Fibroblast of lung (primary cell): Measurements from ENCODE around the gene SREK1IP1. TPM values are rescaled to one million over a fixed set of nuclear protein-coding genes. Genes with fewer than 3 reads are reported as not detected.

Experiments
- DNase-seq, 2 donors: peaks; one replicate each; pipeline versions ENCODE4 v3.0.0 to v3.0.0-alpha.2; 2010; ENCODE audit warnings: low read depth in 2 of 2
- H2AFZ ChIP-seq: 2 replicates; pipeline ENCODE4 v1.5.1; 2012; ENCODE audit warnings: low read length, control low read depth, inconsistent platforms
- H3K27ac ChIP-seq: 2 replicates; pipeline ENCODE4 v1.5.1; 2011; ENCODE audit warnings: low read length, control low read depth; ENCODE audit not compliant: insufficient read depth
- H3K27me3 ChIP-seq: 2 replicates; pipeline ENCODE4 v1.5.1; 2011; ENCODE audit warnings: mild to moderate bottlenecking, low read length; ENCODE audit not compliant: control insufficient read depth, insufficient read depth
- H3K36me3 ChIP-seq: 2 replicates; pipeline ENCODE4 v1.5.1; 2011; ENCODE audit warnings: low read length; ENCODE audit not compliant: control insufficient read depth, insufficient read depth
- H3K4me1 ChIP-seq: 2 replicates; pipeline ENCODE4 v1.5.1; 2011; ENCODE audit warnings: low read length; ENCODE audit not compliant: control insufficient read depth, insufficient read depth; ENCODE audit errors: extremely low read depth
- H3K4me2 ChIP-seq: 2 replicates; pipeline ENCODE4 v1.5.1; 2011; ENCODE audit warnings: low read length, control low read depth; ENCODE audit not compliant: insufficient read depth; ENCODE audit errors: extremely low read depth
- H3K4me3 ChIP-seq, 4 experiments: fragments of 200-600 bp in 1 of 4; sonication (generic) in 1 of 4; replicated peaks in 1 of 4; 2 replicates each; pipeline ENCODE4 v1.5.1; 2011 to 2016; ENCODE audit warnings: low read length in 4 of 4, low read depth in 3 of 4, mild to moderate bottlenecking in 3 of 4, control low read depth in 2 of 4, inconsistent platforms in 1 of 4, mixed read lengths in 1 of 4; ENCODE audit not compliant: insufficient read depth in 1 of 4; ENCODE audit errors: control extremely low read depth in 1 of 4
- H3K79me2 ChIP-seq: 2 replicates; pipeline ENCODE4 v1.5.1; 2012; ENCODE audit warnings: mild to moderate bottlenecking, low read length, inconsistent platforms; ENCODE audit not compliant: control insufficient read depth, insufficient read depth
- H3K9ac ChIP-seq: 2 replicates; pipeline ENCODE4 v1.5.1; 2011; ENCODE audit warnings: mild to moderate bottlenecking, low read length, control low read depth; ENCODE audit not compliant: insufficient read depth
- H3K9me3 ChIP-seq: 2 replicates; pipeline ENCODE4 v1.5.1; 2012; ENCODE audit warnings: low read depth, low read length; ENCODE audit not compliant: control insufficient read depth, insufficient read depth
- H4K20me1 ChIP-seq: 2 replicates; pipeline ENCODE4 v1.5.1; 2011; ENCODE audit warnings: low read length; ENCODE audit not compliant: control insufficient read depth, insufficient read depth; ENCODE audit errors: extremely low read depth
- CTCF ChIP-seq, 2 donors: IDR thresholded peaks in 1 of 2; conservative IDR thresholded peaks in 1 of 2; 1 replicate in 1 of 2; 2 replicates in 1 of 2; pipeline ENCODE4 v1.5.1; 2011 to 2012; ENCODE audit warnings: low read length in 2 of 2, control low read depth in 1 of 2, inconsistent platforms in 1 of 2, low read depth in 1 of 2, mild to moderate bottlenecking in 1 of 2
- EZH2 ChIP-seq: IDR thresholded peaks from 2 replicates; pipeline ENCODE4 v1.5.1; 2012; ENCODE audit warnings: low read length, control low read depth, mild to moderate bottlenecking; ENCODE audit errors: missing control alignments
- polyA plus RNA-seq, 2 donors: library from polyadenylated mRNA; depleted of rRNA in 1 of 2; stranded (reverse) in 1 of 2; unstranded in 1 of 2; fragments of >200 nt; gene quantifications; 2 replicates each; pipeline ENCODE4 v1.2.1, GENCODE V29; 2011 to 2012; ENCODE audit warnings: missing spikeins in 1 of 2
- total RNA-seq: library from RNA; depleted of rRNA; stranded (reverse); fragments of >200 nt; gene quantifications from 2 replicates; pipeline ENCODE4 v1.2.1, GENCODE V29; 2014

The SREK1IP1 gene
- total and polyA plus RNA-seq, 2 donors (not counting 1 experiment from before 2014, with no cell fraction given) = 6.5 to 13.5 TPM

GRCh38 chr5:64769855-64770254 lies 1.4 kb upstream of the SREK1IP1 start:
- Histone ChIP-seq H3K4me1 (peaks cover 9% of the 10 kb centered on the region), H3K9ac (peak overlapping the region; percentile 4), H3K27me3 (no peaks in the 10 kb centered on the region), H3K4me3 (peak overlapping the region; percentile 87 to 99 (median 91)), H3K36me3 (no peaks in the 10 kb centered on the region), H3K4me2 (peak overlapping the region; percentile 95), H3K9me3 (no peaks in the 10 kb centered on the region), H3K27ac (no peak overlapping the region), H2AFZ (no peak overlapping the region), H4K20me1 (no peaks in the 10 kb centered on the region), H3K79me2 (peaks cover 49% of the 10 kb centered on the region)
- TF ChIP-seq EZH2 = no peak
- no peak for TF ChIP-seq CTCF (conservative IDR thresholded peaks at IDR 0.05 in 1 of 2, IDR thresholded peaks at IDR 0.05 in 1 of 2; ENCODE audit: low read depth in 1 of 2, low read length in 2 of 2)
- no peak for DNase-seq

- peak; percentile 32 to 59 for DNase-seq
- Histone ChIP-seq H3K9ac (peak overlapping the region; percentile 86), H3K4me1 (peaks cover 9% of the 10 kb centered on the region), H3K27ac (peak overlapping the region; percentile 97), H3K36me3 (no peaks in the 10 kb centered on the region), H3K4me2 (peak overlapping the region; percentile 87), H3K79me2 (peaks cover 54% of the 10 kb centered on the region), H3K27me3 (no peaks in the 10 kb centered on the region), H3K4me3 (peak overlapping the region; percentile 87 to 99 (median 91)), H4K20me1 (no peaks in the 10 kb centered on the region), H3K9me3 (no peaks in the 10 kb centered on the region), H2AFZ (peak overlapping the region; percentile 48)
- no peak for TF ChIP-seq EZH2
Observed at GRCh38 chr5:64767959-64768357, 533 bp downstream of the SREK1IP1 start.

GRCh38 chr5:64766941-64767340 lies 1.6 kb downstream of the SREK1IP1 start:
- DNase-seq = no peak
- H3K36me3 ChIP-seq = no peaks in the 10 kb centered on the region
- TF ChIP-seq EZH2 = no peak
- H3K4me3 ChIP-seq = peak overlapping the region; percentile 87 to 99 (median 91)
- H3K79me2 ChIP-seq = peaks cover 53% of the 10 kb centered on the region
- H3K27ac ChIP-seq = no peak overlapping the region
- H3K4me1 ChIP-seq = peaks cover 9% of the 10 kb centered on the region
- no peaks in the 10 kb centered on the region for H4K20me1 ChIP-seq
- H3K27me3 ChIP-seq = no peaks in the 10 kb centered on the region
- H3K9ac ChIP-seq = no peak overlapping the region
- no peak overlapping the region for H2AFZ ChIP-seq
- H3K4me2 ChIP-seq = peak overlapping the region; percentile 87
- no peaks in the 10 kb centered on the region for H3K9me3 ChIP-seq

GRCh38 chr5:64765804-64766504 lies 2.5 kb downstream of the SREK1IP1 start:
- no peak overlapping the region for H2AFZ ChIP-seq
- no peaks in the 10 kb centered on the region for H3K27me3 ChIP-seq
- H3K4me3 ChIP-seq = no peak overlapping the region
- no peaks in the 10 kb centered on the region for H4K20me1 ChIP-seq
- DNase-seq = peak; percentile 25 to 30
- H3K9ac ChIP-seq = no peak overlapping the region
- no peak overlapping the region for H3K4me2 ChIP-seq
- H3K9me3 ChIP-seq = no peaks in the 10 kb centered on the region
- peak overlapping the region; percentile 15 for H3K27ac ChIP-seq
- H3K36me3 ChIP-seq = no peaks in the 10 kb centered on the region
- H3K4me1 ChIP-seq = peaks cover 9% of the 10 kb centered on the region
- TF ChIP-seq EZH2 (no peak), CTCF (conservative IDR thresholded peaks at IDR 0.05 in 1 of 2, IDR thresholded peaks at IDR 0.05 in 1 of 2; ENCODE audit: low read depth in 1 of 2, low read length in 2 of 2) (no peak)
- H3K79me2 ChIP-seq = peaks cover 56% of the 10 kb centered on the region
